MCF 10A (cell line): ENCODE measurements around the gene SYCP2. TPM values are rescaled to one million over a fixed set of nuclear protein-coding genes. Genes with fewer than 3 reads are reported as not detected.
A peak's percentile ranks its signal among the peaks of the same experiment; 100 is the strongest.

Experiments used
- BruUV-seq: library from RNA; stranded (reverse); fragments of 400-500 nt; replicated peaks from 2 replicates; lab custom pipeline; 2021; lab: Mats Ljungman, UMichigan
- CTCF ChIA-PET: fragments of 300-600 bp; sonication (Branson Sonifier 250); formaldehyde crosslinking; extraction: SDS; loops from one replicate; lab custom pipeline; 2021; ENCODE audit warnings: antibody characterized with exemption, inconsistent platforms; lab: Yijun Ruan, JAX
- POLR2A ChIA-PET: fragments of 300-600, 350-650 bp; sonication (Branson Sonifier 250); formaldehyde crosslinking; extraction: SDS; loops from one replicate; lab custom pipeline; 2020; ENCODE audit warnings: antibody characterized with exemption, inconsistent platforms; lab: Yijun Ruan, JAX
- DNase-seq: peaks from one replicate; pipeline ENCODE4 v3.0.0-alpha.2; 2018; ENCODE audit not compliant: unreplicated experiment
- H3K27ac Mint-ChIP-seq: one replicate; pipeline ENCODE4 v1.8.0; 2022; ENCODE audit warnings: mild to moderate bottlenecking, low read depth, mixed read lengths; ENCODE audit not compliant: unreplicated experiment
- H3K27me3 Mint-ChIP-seq: one replicate; pipeline ENCODE4 v1.8.0; 2022; ENCODE audit warnings: mixed read lengths; ENCODE audit not compliant: insufficient read depth, unreplicated experiment
- H3K36me3 Mint-ChIP-seq: one replicate; pipeline ENCODE4 v1.8.0; 2022; ENCODE audit warnings: mild to moderate bottlenecking, moderate library complexity, mixed read lengths; ENCODE audit not compliant: insufficient read depth, unreplicated experiment
- H3K4me1 Mint-ChIP-seq: one replicate; pipeline ENCODE4 v1.8.0; 2022; ENCODE audit warnings: mixed read lengths; ENCODE audit not compliant: insufficient read depth, unreplicated experiment
- H3K4me3 Mint-ChIP-seq: one replicate; pipeline ENCODE4 v1.8.0; 2022; ENCODE audit warnings: mild to moderate bottlenecking, moderate library complexity, mixed read lengths; ENCODE audit not compliant: unreplicated experiment
- H3K9me3 Mint-ChIP-seq: one replicate; pipeline ENCODE4 v1.8.0; 2022; ENCODE audit warnings: mixed read lengths; ENCODE audit not compliant: unreplicated experiment
- intact Hi-C: fragments of 100-400 bp; cut with micrococcal nuclease; formaldehyde crosslinking; loops from 2 replicates; pipeline ENCODE4 v1.14.1; 2022
- total RNA-seq: library from RNA; stranded (reverse); gene quantifications from 2 replicates; pipeline ENCODE4 v1.2.3, GENCODE V29; 2022
- TF ChIP-seq, protein P1 (sequence below): fragments of 200-600 bp; IDR thresholded peaks from one replicate; pipeline ENCODE4 v1.8.0; 2022; ENCODE audit warnings: antibody characterized with exemption, mild to moderate bottlenecking; ENCODE audit not compliant: unreplicated experiment

Gene SYCP2
- total RNA-seq, 1 experiment from 2014 or later: 0.35 TPM

DNA sequence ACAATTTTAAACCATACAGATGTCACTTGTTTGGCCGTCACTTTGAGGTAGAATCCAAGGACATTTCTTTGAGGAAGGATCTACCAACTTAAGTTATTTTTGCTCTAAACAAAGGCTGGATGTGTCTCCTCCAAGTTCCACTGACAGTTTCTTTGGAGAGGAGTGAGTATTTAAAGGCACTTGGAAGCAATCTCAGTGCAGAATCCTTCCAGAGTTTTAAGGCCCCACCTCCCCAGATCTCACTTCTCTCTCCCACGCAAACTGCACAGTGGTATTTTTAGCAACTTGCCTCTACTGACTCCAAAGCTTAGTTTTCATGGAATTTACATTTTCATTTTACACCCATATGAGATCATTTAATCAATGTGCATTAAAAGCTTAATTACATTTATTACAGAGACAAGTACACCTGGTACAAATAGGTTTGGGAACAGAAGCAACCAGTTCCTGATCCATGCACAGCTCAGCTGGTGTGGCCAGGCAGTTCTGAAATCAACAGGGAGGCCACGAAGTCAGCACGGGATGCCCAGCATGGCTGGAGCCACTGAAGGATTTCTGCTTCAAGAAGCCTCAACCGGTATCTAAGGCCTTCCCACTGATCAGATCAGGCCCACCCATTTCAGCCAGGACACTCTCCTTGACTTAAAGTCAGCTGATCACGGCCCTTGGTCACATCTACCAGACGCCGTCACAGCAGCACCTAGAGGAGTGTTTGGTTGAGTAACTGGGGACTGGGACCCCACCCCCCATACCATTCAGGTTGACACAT lies 109.8 kb downstream of the SYCP2 start:
- TF ChIP-seq, protein P1, sequence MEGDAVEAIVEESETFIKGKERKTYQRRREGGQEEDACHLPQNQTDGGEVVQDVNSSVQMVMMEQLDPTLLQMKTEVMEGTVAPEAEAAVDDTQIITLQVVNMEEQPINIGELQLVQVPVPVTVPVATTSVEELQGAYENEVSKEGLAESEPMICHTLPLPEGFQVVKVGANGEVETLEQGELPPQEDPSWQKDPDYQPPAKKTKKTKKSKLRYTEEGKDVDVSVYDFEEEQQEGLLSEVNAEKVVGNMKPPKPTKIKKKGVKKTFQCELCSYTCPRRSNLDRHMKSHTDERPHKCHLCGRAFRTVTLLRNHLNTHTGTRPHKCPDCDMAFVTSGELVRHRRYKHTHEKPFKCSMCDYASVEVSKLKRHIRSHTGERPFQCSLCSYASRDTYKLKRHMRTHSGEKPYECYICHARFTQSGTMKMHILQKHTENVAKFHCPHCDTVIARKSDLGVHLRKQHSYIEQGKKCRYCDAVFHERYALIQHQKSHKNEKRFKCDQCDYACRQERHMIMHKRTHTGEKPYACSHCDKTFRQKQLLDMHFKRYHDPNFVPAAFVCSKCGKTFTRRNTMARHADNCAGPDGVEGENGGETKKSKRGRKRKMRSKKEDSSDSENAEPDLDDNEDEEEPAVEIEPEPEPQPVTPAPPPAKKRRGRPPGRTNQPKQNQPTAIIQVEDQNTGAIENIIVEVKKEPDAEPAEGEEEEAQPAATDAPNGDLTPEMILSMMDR: no peak
- Mint-ChIP-seq H3K4me3 (no peak overlapping the region), H3K9me3 (no peaks in the 10 kb centered on the region), H3K27ac (no peak overlapping the region), H3K4me1 (peaks cover 55% of the 10 kb centered on the region), H3K27me3 (no peaks in the 10 kb centered on the region), H3K36me3 (no peaks in the 10 kb centered on the region)
- POLR2A ChIA-PET: interaction anchor here (0.6 to 6.9 kb wide), 5 partner anchors 14 to 802 kb away, joined by 3 to 94 read pairs (median 3); no protein-coding TSS in a partner anchor
- intact Hi-C loops: no loop called here
- CTCF ChIA-PET: interaction anchor here (0.7 to 4.4 kb wide), 6 partner anchors 13 to 150 kb away, joined by 3 to 28 read pairs (median 4); no protein-coding TSS in a partner anchor
- no TSS peak for BruUV-seq
- DNase-seq: no peak

DNA sequence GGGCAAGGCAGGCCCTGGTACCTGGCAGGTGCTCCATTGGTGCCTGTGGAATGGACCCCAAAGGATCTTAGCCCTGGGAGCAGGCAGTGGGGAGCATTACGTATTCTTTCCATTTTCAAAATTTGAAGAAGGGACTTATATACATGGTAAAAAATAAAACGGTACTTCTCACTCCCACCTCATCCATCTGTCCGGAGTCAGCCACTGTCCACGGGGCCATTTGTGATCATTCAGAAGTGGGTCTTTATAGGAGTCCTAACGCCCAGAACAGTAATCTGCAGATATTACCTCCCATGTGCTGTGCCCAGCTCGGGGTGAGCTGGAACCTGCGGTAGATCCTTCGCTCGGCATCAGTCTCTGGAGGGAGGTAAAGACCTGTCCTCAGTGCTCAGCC lies 110.4 kb downstream of the SYCP2 start:
- TF ChIP-seq, protein P1: no peak
- CTCF ChIA-PET: interaction anchor here (0.7 to 4.4 kb wide), 4 partner anchors 14 to 40 kb away, joined by 3 to 28 read pairs (median 6); no protein-coding TSS in a partner anchor
- no peaks in the 10 kb centered on the region for H3K9me3 Mint-ChIP-seq

DNA sequence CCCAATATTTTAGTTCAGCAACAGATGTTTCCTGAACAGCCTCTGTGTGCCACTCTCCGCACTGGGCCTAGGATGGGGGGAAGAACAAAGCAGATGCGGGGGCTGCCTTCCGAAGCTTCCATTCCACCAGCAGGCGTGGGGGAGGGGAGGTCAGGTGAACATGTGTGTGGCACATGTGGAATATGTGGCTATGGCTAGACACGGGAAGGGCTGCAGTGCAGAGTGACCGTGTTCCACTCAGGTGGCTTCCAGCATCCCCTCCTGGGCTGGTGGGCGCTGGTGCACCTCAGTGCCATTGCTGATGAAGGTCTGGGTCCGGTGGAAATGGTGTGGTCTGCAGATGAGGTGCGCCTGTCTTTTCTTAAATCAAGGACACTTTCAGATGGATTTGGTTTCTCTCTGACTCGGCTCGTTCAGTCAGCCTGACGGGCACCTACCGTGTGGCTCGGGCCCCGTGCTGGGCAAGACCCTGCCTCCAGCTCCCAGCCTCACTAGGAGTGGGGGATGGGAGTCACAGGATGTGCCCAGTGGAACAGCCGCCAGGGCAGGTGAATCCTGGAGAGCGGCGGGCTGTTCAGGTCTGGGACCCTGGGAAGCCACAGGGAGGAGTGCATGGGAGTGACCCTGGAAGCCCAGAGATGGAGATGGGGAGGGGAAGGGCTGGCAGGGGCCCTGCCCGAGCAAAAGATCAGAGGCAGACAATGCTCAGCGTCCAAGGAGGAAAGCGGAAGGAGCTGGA lies 111.0 kb downstream of the SYCP2 start:
- TF ChIP-seq, protein P1: no peak
- Mint-ChIP-seq H3K27me3 (no peaks in the 10 kb centered on the region), H3K4me1 (peaks cover 47% of the 10 kb centered on the region), H3K4me3 (no peak overlapping the region), H3K27ac (no peak overlapping the region), H3K9me3 (no peaks in the 10 kb centered on the region), H3K36me3 (no peaks in the 10 kb centered on the region)
- no peak for DNase-seq
- POLR2A ChIA-PET: interaction anchor here (0.6 to 3.1 kb wide), 3 partner anchors 14 to 1206 kb away, joined by 3 to 18 read pairs (median 6); no protein-coding TSS in a partner anchor
- CTCF ChIA-PET: interaction anchor here (0.5 to 4.4 kb wide), 6 partner anchors 15 to 507 kb away, joined by 3 to 36 read pairs (median 6); no protein-coding TSS in a partner anchor
- intact Hi-C loops: no loop called here
- no TSS peak for BruUV-seq

More for the DNA sequence above, 110.4 kb downstream of the SYCP2 start:
- Mint-ChIP-seq H3K27me3 (no peaks in the 10 kb centered on the region), H3K4me3 (no peak overlapping the region), H3K4me1 (peaks cover 52% of the 10 kb centered on the region), H3K27ac (no peak overlapping the region), H3K36me3 (no peaks in the 10 kb centered on the region)
- DNase-seq: no peak
- no TSS peak for BruUV-seq
- POLR2A ChIA-PET: interaction anchor here (1.2 to 6.9 kb wide), 2 partner anchors 14 to 26 kb away, joined by 3 to 94 read pairs; no protein-coding TSS in a partner anchor
- intact Hi-C loops: no loop called here

DNA sequence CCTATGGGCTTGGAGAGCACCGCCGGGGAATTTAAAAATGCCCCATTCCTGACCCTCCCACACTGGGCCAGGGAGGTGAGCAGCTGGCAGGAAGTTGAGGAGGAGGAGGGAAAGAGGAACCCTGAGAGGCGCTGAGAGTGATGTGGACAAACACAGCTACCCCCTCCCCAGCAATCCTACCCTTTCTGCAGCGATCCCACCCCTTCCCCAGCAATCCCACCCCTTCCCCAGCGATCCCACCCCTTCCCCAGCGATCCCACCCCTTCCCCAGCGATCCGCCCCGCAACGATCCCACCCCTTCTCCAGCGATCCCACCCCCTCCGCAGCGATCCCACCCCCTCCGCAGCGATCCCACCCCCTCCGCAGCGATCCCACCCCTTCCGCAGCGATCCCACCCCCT lies 111.6 kb downstream of the SYCP2 start:
- no peak overlapping the region for H3K4me3 Mint-ChIP-seq
- TF ChIP-seq, protein P1: no peak
- peaks cover 40% of the 10 kb centered on the region for H3K4me1 Mint-ChIP-seq
- no TSS peak for BruUV-seq
- CTCF ChIA-PET: interaction anchor here (0.5 to 3.3 kb wide), 4 partner anchors 23 to 506 kb away, joined by 3 to 36 read pairs (median 3); no protein-coding TSS in a partner anchor
- POLR2A ChIA-PET: interaction anchor here (0.6 to 3.1 kb wide), 3 partner anchors 12 to 1206 kb away, joined by 3 to 18 read pairs (median 6); no protein-coding TSS in a partner anchor
- H3K27ac Mint-ChIP-seq: peak overlapping the region; percentile 97
- H3K27me3 Mint-ChIP-seq: no peaks in the 10 kb centered on the region
- DNase-seq: no peak
- intact Hi-C loops: no loop called here
- H3K9me3 Mint-ChIP-seq: no peaks in the 10 kb centered on the region
- no peaks in the 10 kb centered on the region for H3K36me3 Mint-ChIP-seq
